GM10266 (cell line): ENCODE measurements around the gene CCDC33.

ENCODE experiments used
- DNase-seq: peaks from one replicate; pipeline ENCODE4 v3.0.0; 2012; ENCODE audit errors: extremely low spot score
- CTCF ChIP-seq: IDR thresholded peaks from 2 replicates; pipeline ENCODE4 v1.5.1; 2012; ENCODE audit warnings: mild to moderate bottlenecking, low read depth; ENCODE audit not compliant: control insufficient read depth, insufficient read depth; ENCODE audit errors: missing control alignments

CCDC33 gene

GRCh38 chr15:74252721-74253120 is 16.6 kb downstream of the CCDC33 start:
- DNase-seq = no peak
- no peak for TF ChIP-seq CTCF

- no peak for DNase-seq
- no peak for TF ChIP-seq CTCF
Measured at GRCh38 chr15:74253211-74253921, 17.2 kb downstream of the CCDC33 start.

- TF ChIP-seq CTCF = no peak
- no peak for DNase-seq
Measured at GRCh38 chr15:74257105-74257504, 21.0 kb downstream of the CCDC33 start.

GRCh38 chr15:74257623-74258022 is 21.5 kb downstream of the CCDC33 start:
- TF ChIP-seq CTCF = no peak
- no peak for DNase-seq

- DNase-seq = no peak
- no peak for TF ChIP-seq CTCF
Measured at GRCh38 chr15:74258456-74259291, 22.5 kb downstream of the CCDC33 start.

- DNase-seq = no peak
- TF ChIP-seq CTCF = no peak
Measured at GRCh38 chr15:74259292-74259648, 23.1 kb downstream of the CCDC33 start.
